Thoracic aorta (tissue), 2 donors: ENCODE results near the gene SLC13A3. TPM values are rescaled to one million over a fixed set of nuclear protein-coding genes. Genes with fewer than 3 reads are reported as not detected.

Experiments used
- ATAC-seq: fragments of 150-250 bp; one replicate; pipeline ENCODE4 v1.8.0; 2017; ENCODE audit warnings: low read depth; ENCODE audit not compliant: insufficient number of reproducible peaks, low FRiP score
- DNase-seq: peaks from one replicate; pipeline ENCODE4 v3.0.0-alpha.2; 2020; ENCODE audit warnings: low spot score
- H3K27ac ChIP-seq, 2 donors: fragments of 200-600 bp; sonication (generic); 1 replicate in 1 of 2; 2 replicates in 1 of 2; pipeline ENCODE4 v1.5.1; 2016; ENCODE audit warnings: mild to moderate bottlenecking in 2 of 2, moderate library complexity in 2 of 2
- H3K27me3 ChIP-seq: fragments of 200-600 bp; sonication (generic); replicated peaks from 2 replicates; pipeline ENCODE4 v1.6.0; 2016; ENCODE audit warnings: mild to moderate bottlenecking; ENCODE audit not compliant: insufficient read depth
- H3K36me3 ChIP-seq: fragments of 200-600 bp; sonication (generic); one replicate; pipeline ENCODE4 v1.5.1; 2016
- H3K4me1 ChIP-seq, 2 donors: fragments of 200-600 bp; sonication (generic); 1 replicate in 1 of 2; 2 replicates in 1 of 2; pipeline versions ENCODE4 v1.5.1 to v1.6.0; 2016; ENCODE audit warnings: low read depth in 2 of 2, mild to moderate bottlenecking in 1 of 2; ENCODE audit not compliant: control insufficient read depth in 1 of 2
- H3K4me3 ChIP-seq: fragments of 200-600 bp; sonication (generic); 2 replicates; pipeline ENCODE4 v1.5.1; 2016; ENCODE audit warnings: mild to moderate bottlenecking
- H3K9me3 ChIP-seq: fragments of 200-600 bp; sonication (generic); 2 replicates; pipeline ENCODE4 v1.5.1; 2016
- total RNA-seq, 2 donors: library from RNA; depleted of rRNA; stranded (reverse); fragments of >200 nt; gene quantifications; one replicate each; pipeline versions ENCODE4 v1.1.0 to v1.2.3, GENCODE V29; 2016
- TF ChIP-seq, protein P1 (sequence below): fragments of 200-600 bp; sonication (generic); IDR thresholded peaks from one replicate; pipeline ENCODE4 v1.5.1; 2019; ENCODE audit warnings: antibody characterized with exemption

SLC13A3 gene
- total RNA-seq, 2 donors from 2014 or later: 3.2 to 4.9 TPM

GRCh38 chr20:46572153-46572552 lies 79.1 kb downstream of the SLC13A3 start:
- Histone ChIP-seq H3K9me3 (no peaks in the 10 kb centered on the region), H3K36me3 (no peaks in the 10 kb centered on the region), H3K27ac (no peak overlapping the region), H3K4me1 (peaks cover 6 to 12% of the 10 kb centered on the region in 2 donors), H3K27me3 (no peaks in the 10 kb centered on the region), H3K4me3 (peak overlapping the region; percentile 8)
- TF ChIP-seq, protein P1, sequence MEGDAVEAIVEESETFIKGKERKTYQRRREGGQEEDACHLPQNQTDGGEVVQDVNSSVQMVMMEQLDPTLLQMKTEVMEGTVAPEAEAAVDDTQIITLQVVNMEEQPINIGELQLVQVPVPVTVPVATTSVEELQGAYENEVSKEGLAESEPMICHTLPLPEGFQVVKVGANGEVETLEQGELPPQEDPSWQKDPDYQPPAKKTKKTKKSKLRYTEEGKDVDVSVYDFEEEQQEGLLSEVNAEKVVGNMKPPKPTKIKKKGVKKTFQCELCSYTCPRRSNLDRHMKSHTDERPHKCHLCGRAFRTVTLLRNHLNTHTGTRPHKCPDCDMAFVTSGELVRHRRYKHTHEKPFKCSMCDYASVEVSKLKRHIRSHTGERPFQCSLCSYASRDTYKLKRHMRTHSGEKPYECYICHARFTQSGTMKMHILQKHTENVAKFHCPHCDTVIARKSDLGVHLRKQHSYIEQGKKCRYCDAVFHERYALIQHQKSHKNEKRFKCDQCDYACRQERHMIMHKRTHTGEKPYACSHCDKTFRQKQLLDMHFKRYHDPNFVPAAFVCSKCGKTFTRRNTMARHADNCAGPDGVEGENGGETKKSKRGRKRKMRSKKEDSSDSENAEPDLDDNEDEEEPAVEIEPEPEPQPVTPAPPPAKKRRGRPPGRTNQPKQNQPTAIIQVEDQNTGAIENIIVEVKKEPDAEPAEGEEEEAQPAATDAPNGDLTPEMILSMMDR: no peak
- ATAC-seq (no peak), DNase-seq (no peak)

- H3K27me3 ChIP-seq: no peaks in the 10 kb centered on the region
- H3K4me3 ChIP-seq: no peak overlapping the region
- H3K36me3 ChIP-seq: no peaks in the 10 kb centered on the region
- no peak overlapping the region for H3K27ac ChIP-seq
- TF ChIP-seq, protein P1: no peak
- ATAC-seq (no peak), DNase-seq (no peak)
- H3K9me3 ChIP-seq: no peaks in the 10 kb centered on the region
- H3K4me1 ChIP-seq: peaks cover 6 to 12% of the 10 kb centered on the region in 2 donors
Measured at GRCh38 chr20:46571418-46571817, 79.8 kb downstream of the SLC13A3 start.

GRCh38 chr20:46570956-46571355 lies 80.3 kb downstream of the SLC13A3 start:
- DNase-seq (no peak), ATAC-seq (no peak)
- no peak overlapping the region for H3K27ac ChIP-seq
- H3K36me3 ChIP-seq: no peaks in the 10 kb centered on the region
- H3K27me3 ChIP-seq: no peaks in the 10 kb centered on the region
- TF ChIP-seq, protein P1: no peak
- H3K4me3 ChIP-seq: no peak overlapping the region
- H3K4me1 ChIP-seq: peaks cover 6 to 12% of the 10 kb centered on the region in 2 donors
- no peaks in the 10 kb centered on the region for H3K9me3 ChIP-seq

GRCh38 chr20:46569961-46570360 lies 81.3 kb downstream of the SLC13A3 start:
- ATAC-seq: no peak
- Histone ChIP-seq H3K27me3 (no peaks in the 10 kb centered on the region), H3K4me1 (peaks cover 6 to 12% of the 10 kb centered on the region in 2 donors), H3K4me3 (no peak overlapping the region), H3K27ac (no peak overlapping the region), H3K36me3 (no peaks in the 10 kb centered on the region), H3K9me3 (no peaks in the 10 kb centered on the region)
- TF ChIP-seq, protein P1: no peak
- DNase-seq: no peak

- Histone ChIP-seq H3K4me1 (peaks cover 6 to 12% of the 10 kb centered on the region in 2 donors), H3K27me3 (no peaks in the 10 kb centered on the region), H3K4me3 (no peak overlapping the region), H3K27ac (no peak overlapping the region), H3K36me3 (no peaks in the 10 kb centered on the region), H3K9me3 (no peaks in the 10 kb centered on the region)
- peak; percentile 24 for DNase-seq
- peak; percentile 50 for ATAC-seq
- TF ChIP-seq, protein P1: no peak
Measured at GRCh38 chr20:46568570-46569129, 82.6 kb downstream of the SLC13A3 start.
